HepG2 (cell line): ENCODE data around the gene TEF. TPM values are rescaled to one million over a fixed set of nuclear protein-coding genes. Genes with fewer than 3 reads are reported as not detected.
A peak's percentile ranks its signal among the peaks of the same experiment; 100 is the strongest.

Experiments
- ATAC-seq: fragments of 200-7000 bp; cut with Tn5 transposase; 3 replicates; pipeline ENCODE4 v1.9.1; 2020; ENCODE audit warnings: mild to moderate bottlenecking, moderate library complexity
- BruUV-seq: library from RNA; stranded (reverse); fragments of 400-500 nt; replicated peaks from 2 replicates; lab custom pipeline; 2021; lab: Mats Ljungman, UMichigan
- CTCF ChIA-PET: fragments of 300-600 bp; formaldehyde crosslinking; extraction: SDS; loops from one replicate; lab custom pipeline; 2021; ENCODE audit warnings: low total read pairs, inconsistent platforms, low intra/inter-chr PET ratio; lab: Yijun Ruan, JAX
- POLR2A ChIA-PET: fragments of 350-600 bp; sonication (Branson Sonifier 250); formaldehyde crosslinking; loops from one replicate; lab custom pipeline; 2020; ENCODE audit warnings: antibody characterized with exemption, inconsistent platforms; lab: Yijun Ruan, JAX
- DNase-seq: peaks from one replicate; pipeline ENCODE4 v3.0.0-alpha.2; 2015; ENCODE audit warnings: low spot score
- FAIRE-seq: peaks from 3 replicates; lab custom pipeline; 2011; peaks lifted over from hg19 to GRCh38; lab: Jason Lieb, UNC
- H2AFZ ChIP-seq: one replicate; pipeline ENCODE4 v1.6.1; 2011; ENCODE audit warnings: low read length, inconsistent platforms
- H3K27ac ChIP-seq: fragments of 300-600 bp; 3 replicates; pipeline ENCODE4 v1.8.0; 2011; ENCODE audit warnings: mixed run types, mild to moderate bottlenecking, mixed read lengths, low read length, inconsistent platforms; ENCODE audit not compliant: insufficient read depth; ENCODE audit errors: extremely low read length
- H3K27me3 ChIP-seq, 2 experiments: fragments of 200-600 bp in 1 of 2; 2 replicates in 1 of 2; 3 replicates in 1 of 2; pipeline versions ENCODE4 v1.6.0 to v1.8.0; 2011; ENCODE audit warnings: low read length in 2 of 2, mild to moderate bottlenecking in 2 of 2, moderate library complexity in 2 of 2, inconsistent platforms in 1 of 2; ENCODE audit not compliant: insufficient read depth in 2 of 2, control insufficient read depth in 1 of 2
- H3K36me3 ChIP-seq, 2 experiments: fragments of 200-600 bp in 1 of 2; replicated peaks in 1 of 2; 2 replicates in 1 of 2; 3 replicates in 1 of 2; pipeline versions ENCODE4 v1.5.1 to v1.8.0; 2011; ENCODE audit warnings: low read length in 2 of 2, inconsistent platforms in 1 of 2; ENCODE audit not compliant: insufficient read depth in 2 of 2, control insufficient read depth in 1 of 2
- H3K4me1 ChIP-seq: 2 replicates; pipeline ENCODE4 v1.5.1; 2012; ENCODE audit warnings: low read length, inconsistent platforms; ENCODE audit not compliant: insufficient read depth
- H3K4me2 ChIP-seq: 2 replicates; pipeline ENCODE4 v1.6.0; 2011; ENCODE audit warnings: low read depth, low read length, inconsistent platforms
- H3K4me3 ChIP-seq, 3 experiments: fragments of 200-600 bp in 1 of 3; sonication (generic), shearing (Covaris generic) in 1 of 3; replicated peaks in 1 of 3; 2 replicates each; pipeline ENCODE4 v1.5.1; 2011 to 2016; ENCODE audit warnings: low read length in 3 of 3, inconsistent platforms in 2 of 3, low read depth in 2 of 3, mild to moderate bottlenecking in 2 of 3, control low read depth in 1 of 3, mixed read lengths in 1 of 3; ENCODE audit not compliant: insufficient read depth in 1 of 3
- H3K79me2 ChIP-seq: one replicate; pipeline ENCODE4 v1.6.1; 2011; ENCODE audit warnings: low read length, inconsistent platforms; ENCODE audit not compliant: insufficient read depth
- H3K9ac ChIP-seq: 2 replicates; pipeline ENCODE4 v1.6.0; 2011; ENCODE audit warnings: mild to moderate bottlenecking, low read depth, low read length, inconsistent platforms; ENCODE audit not compliant: insufficient read depth
- H3K9me3 ChIP-seq: 2 replicates; pipeline ENCODE4 v1.5.1; 2012; ENCODE audit warnings: mild to moderate bottlenecking, low read length
- H4K20me1 ChIP-seq: 2 replicates; pipeline ENCODE4 v1.6.0; 2011; ENCODE audit warnings: inconsistent platforms, mild to moderate bottlenecking, low read length, moderate library complexity; ENCODE audit not compliant: insufficient read depth
- AGO2 ChIP-seq: fragments of 200-400 bp; formaldehyde crosslinking; optimal IDR thresholded peaks from 2 replicates; pipeline ENCODE3; 2017; ENCODE audit warnings: mild to moderate bottlenecking, low read depth, low read length, moderate library complexity
- PHF20 ChIP-seq: sonication (generic); formaldehyde crosslinking; IDR thresholded peaks from 2 replicates; pipeline ENCODE4 v1.5.0; 2020; ENCODE audit warnings: mild to moderate bottlenecking, missing genetic modification reagents
- SP140L ChIP-seq: sonication (generic); formaldehyde crosslinking; IDR thresholded peaks from 2 replicates; pipeline ENCODE4 v1.4.0; 2020; ENCODE audit warnings: missing genetic modification reagents, borderline replicate concordance
- ZNF503 ChIP-seq: sonication (generic); formaldehyde crosslinking; IDR thresholded peaks from 2 replicates; pipeline ENCODE4 v1.4.0; 2020; ENCODE audit warnings: missing genetic modification reagents
- WGBS: methylation state at CpG from one replicate; pipeline ENCODE4 v1.1.6; 2017; ENCODE audit warnings: low lambda C conversion rate; 5-methylcytosine and 5-hydroxymethylcytosine counted together
- in situ Hi-C: cut with HindIII; loops from 2 replicates; pipeline ENCODE4 v1.10.0; 2017; ENCODE audit warnings: low pct_unique_long_range_greater_than_20kb; ENCODE audit not compliant: extremely low pct_ligation_motif_present
- intact Hi-C: fragments of 100-400 bp; cut with micrococcal nuclease; formaldehyde crosslinking; loops from one replicate; pipeline ENCODE4 v1.10.0; 2022; ENCODE audit not compliant: unreplicated experiment
- polyA plus RNA-seq, 8 experiments: library from polyadenylated mRNA; depleted of rRNA in 3 of 8; stranded (reverse) in 7 of 8; unstranded in 1 of 8; fragments of >200 nt; fragmentation: Illumina TruSeq in 4 of 8; extraction: Trizol in 4 of 8; gene quantifications; 2 replicates each; pipeline versions ENCODE4 v1.2.1 to v1.2.3, GENCODE V29; 2011 to 2016; ENCODE audit warnings: low read depth in 4 of 8, missing spikeins in 1 of 8, mixed read lengths in 1 of 8; ENCODE audit not compliant: insufficient read depth in 1 of 8
- total RNA-seq, 5 experiments: library from RNA; depleted of rRNA; stranded (reverse); fragments of >200 nt; fragmentation: Illumina TruSeq; extraction: Trizol; gene quantifications; 2 replicates each; pipeline ENCODE4 v1.2.3, GENCODE V29; 2016; ENCODE audit warnings: low read depth in 1 of 5

TEF gene
- total and polyA plus RNA-seq, 2 of the 13 experiments (the other 11 are each of a cell fraction or from before 2014, with no cell fraction given), result 7.6 to 11.2 TPM

GRCh38 chr22:41338614-41339212 lies 43.0 kb upstream of the TEF start:
- no TSS peak for BruUV-seq
- H3K4me1 ChIP-seq, result peaks cover 5% of the 10 kb centered on the region
- H3K4me2 ChIP-seq, result no peak overlapping the region
- POLR2A ChIA-PET, result no interaction called here
- H3K9me3 ChIP-seq, result no peaks in the 10 kb centered on the region
- DNase-seq (no peak), FAIRE-seq (no peak), ATAC-seq (no peak)
- TF ChIP-seq ZNF503 (CRISPR knock-in tag) (no peak), SP140L (CRISPR knock-in tag) (no peak)
- CTCF ChIA-PET, result no interaction called here
- H3K27me3 ChIP-seq, result no peaks in the 10 kb centered on the region
- H3K79me2 ChIP-seq, result no peaks in the 10 kb centered on the region
- in situ Hi-C loops (no loop called here), intact Hi-C loops (no loop called here)
- WGBS, result 94% methylated on average over 14 of the region's 14 CpGs
- no peak overlapping the region for H3K4me3 ChIP-seq
- H3K9ac ChIP-seq, result no peak overlapping the region
- H3K36me3 ChIP-seq, result peaks cover 38 to 54% of the 10 kb centered on the region in 2 experiments
- no peak overlapping the region for H2AFZ ChIP-seq
- H3K27ac ChIP-seq, result no peak overlapping the region
- H4K20me1 ChIP-seq, result no peaks in the 10 kb centered on the region

- intact Hi-C loops, result no loop called here
- Histone ChIP-seq H3K27ac (no peak overlapping the region), H3K4me2 (no peak overlapping the region), H3K79me2 (no peaks in the 10 kb centered on the region), H3K9me3 (no peaks in the 10 kb centered on the region), H3K36me3 (peaks cover 37 to 60% of the 10 kb centered on the region in 2 experiments), H3K4me1 (peaks cover 14% of the 10 kb centered on the region), H4K20me1 (no peaks in the 10 kb centered on the region), H3K4me3 (no peak overlapping the region), H3K9ac (no peak overlapping the region), H3K27me3 (no peaks in the 10 kb centered on the region), H2AFZ (no peak overlapping the region)
- ChIA-PET POLR2A (no interaction called here), CTCF (no interaction called here)
- ATAC-seq (no peak), FAIRE-seq (no peak), DNase-seq (no peak)
- in situ Hi-C loops, result no loop called here
- TF ChIP-seq AGO2 (peak; percentile 11), PHF20 (CRISPR knock-in tag) (no peak)
- no TSS peak for BruUV-seq
- WGBS, result 100% methylated on average over 12 of the region's 18 CpGs
Measured at GRCh38 chr22:41339823-41340222, 41.9 kb upstream of the TEF start.
